ENCODE measurements around the gene HTR3E.
"Not testable (repeated sequence)": the region's sequence is repeated elsewhere in the genome, so short reads cannot be mapped to it uniquely, and the experiment has no call there.

HTR3E gene

GRCh38 chr3:184096811-184097383 is at the start of gene HTR3E:
TSS of gene HTR3E (plus strand) at chr3:184097064. CDS start at chr3:184097530, 466 bp downstream.
- DNase-seq: no peak

GRCh38 chr3:184050217-184050847 is 46.5 kb upstream of the HTR3E start:
- DNase-seq: peak in 1 of 2 experiments; percentile 24

- no peak for DNase-seq
Observed at GRCh38 chr3:184052767-184053166, 44.1 kb upstream of the HTR3E start, which contains the start of gene HTR3C. TSS of gene HTR3C (plus strand) at chr3:184053047. CDS start at chr3:184053081, 34 bp downstream.

- DNase-seq: no peak
Observed at GRCh38 chr3:184058029-184058428, 38.8 kb upstream of the HTR3E start.

GRCh38 chr3:184059424-184059823 is 37.4 kb upstream of the HTR3E start:
- no peak for DNase-seq

GRCh38 chr3:184062637-184063036 is 34.2 kb upstream of the HTR3E start:
- no peak for DNase-seq

GRCh38 chr3:184066211-184066610 is 30.7 kb upstream of the HTR3E start:
- no peak for DNase-seq

- DNase-seq: no peak
Observed at GRCh38 chr3:184067573-184068055, 29.2 kb upstream of the HTR3E start.

GRCh38 chr3:184068344-184068743 is 28.5 kb upstream of the HTR3E start:
- DNase-seq: no peak

- not testable (repeated sequence) for DNase-seq
Observed at GRCh38 chr3:184071142-184071541, 25.7 kb upstream of the HTR3E start.

- DNase-seq: no peak
Observed at GRCh38 chr3:184073621-184074020, 23.2 kb upstream of the HTR3E start.

GRCh38 chr3:184075901-184076300 is 21.0 kb upstream of the HTR3E start:
- DNase-seq: no peak

- DNase-seq: peak in 1 of 2 experiments; percentile 28
Observed at GRCh38 chr3:184077881-184078280, 19.0 kb upstream of the HTR3E start.

GRCh38 chr3:184078851-184079250 is 18.0 kb upstream of the HTR3E start:
- no peak for DNase-seq

- DNase-seq: no peak
Observed at GRCh38 chr3:184081116-184081830, 15.6 kb upstream of the HTR3E start.

GRCh38 chr3:184082034-184082433 is 14.8 kb upstream of the HTR3E start:
- no peak for DNase-seq

- DNase-seq: no peak
Observed at GRCh38 chr3:184082465-184082864, 14.4 kb upstream of the HTR3E start.

- no peak for DNase-seq
Observed at GRCh38 chr3:184085389-184085852, 11.4 kb upstream of the HTR3E start.

GRCh38 chr3:184092199-184092598 is 4.7 kb upstream of the HTR3E start:
- DNase-seq: peak in 1 of 2 experiments; percentile 5

GRCh38 chr3:184097556-184097955 is 692 bp downstream of the HTR3E start:
- DNase-seq: no peak

GRCh38 chr3:184099806-184100686 is 3.2 kb downstream of the HTR3E start:
- peak; percentile 99 for DNase-seq

- no peak for DNase-seq
Observed at GRCh38 chr3:184110316-184110725, 13.5 kb downstream of the HTR3E start.

- no peak for DNase-seq
Observed at GRCh38 chr3:184116017-184116416, 19.2 kb downstream of the HTR3E start.

Measured in NCI-H526 (cell line).